Effector memory CD8-positive, alpha-beta T cell (primary cell): Measurements from ENCODE around the gene PBX1.

Experiments used
- ATAC-seq: fragments of 150-1000 bp; cut with Tn5 transposase; replicated peaks from 2 replicates; pipeline ENCODE4 v1.10.0; 2021; ENCODE audit warnings: mild to moderate bottlenecking, moderate library complexity
- DNase-seq, 3 experiments: peaks; one replicate each; pipeline ENCODE4 v3.0.0; 2021
- H3K27ac Mint-ChIP-seq, 2 donors: one replicate each; pipeline ENCODE4 v1.8.0; 2022; ENCODE audit warnings: mild to moderate bottlenecking in 2 of 2, mixed read lengths in 2 of 2, moderate library complexity in 2 of 2
- H3K27me3 Mint-ChIP-seq, 2 donors: one replicate each; pipeline ENCODE4 v1.8.0; 2022; ENCODE audit warnings: mixed read lengths in 2 of 2
- H3K36me3 Mint-ChIP-seq: one replicate; pipeline ENCODE4 v1.8.0; 2022; ENCODE audit warnings: mild to moderate bottlenecking, moderate library complexity, mixed read lengths; ENCODE audit not compliant: insufficient read depth
- H3K4me1 Mint-ChIP-seq, 2 donors: one replicate each; pipeline ENCODE4 v1.8.0; 2022; ENCODE audit warnings: low read depth in 2 of 2, mixed read lengths in 2 of 2
- H3K4me3 Mint-ChIP-seq, 2 donors: one replicate each; pipeline ENCODE4 v1.8.0; 2022; ENCODE audit warnings: mild to moderate bottlenecking in 2 of 2, mixed read lengths in 2 of 2, moderate library complexity in 2 of 2
- H3K9me3 Mint-ChIP-seq, 2 donors: one replicate each; pipeline ENCODE4 v1.8.0; 2022; ENCODE audit warnings: mixed read lengths in 2 of 2

PBX1 gene

DNA sequence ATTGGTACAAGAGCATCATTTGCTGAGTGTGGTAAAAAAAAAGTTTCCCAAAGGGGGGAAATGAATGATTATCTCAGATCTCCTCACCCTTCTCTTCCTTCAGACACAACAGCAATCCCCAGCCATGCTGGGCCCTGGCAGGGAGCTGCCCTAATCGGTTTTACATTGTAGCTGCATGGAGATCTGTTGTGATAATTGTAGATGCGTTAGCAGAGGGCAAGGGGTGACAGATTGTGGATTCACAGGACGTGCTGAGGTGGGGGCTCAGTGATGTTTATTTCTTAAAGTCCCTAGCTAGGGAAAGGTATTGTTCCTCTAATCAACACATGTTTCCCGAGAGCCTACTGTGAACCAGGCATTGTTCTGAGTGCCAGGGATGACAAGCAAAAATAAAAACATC is 304.1 kb downstream of the PBX1 start:
- Mint-ChIP-seq H3K36me3 (no peaks in the 10 kb centered on the region), H3K9me3 (peaks cover 0 to 5% of the 10 kb centered on the region in 2 donors), H3K4me1 (no peaks in the 10 kb centered on the region), H3K27me3 (no peaks in the 10 kb centered on the region), H3K4me3 (no peak overlapping the region), H3K27ac (no peak overlapping the region)
- ATAC-seq (no peak), DNase-seq (no peak)

- DNase-seq (no peak), ATAC-seq (no peak)
- peaks cover 0 to 5% of the 10 kb centered on the region in 2 donors for H3K9me3 Mint-ChIP-seq
- H3K27ac Mint-ChIP-seq: no peak overlapping the region
- H3K4me3 Mint-ChIP-seq: no peak overlapping the region
- no peaks in the 10 kb centered on the region for H3K27me3 Mint-ChIP-seq
- H3K36me3 Mint-ChIP-seq: no peaks in the 10 kb centered on the region
- no peaks in the 10 kb centered on the region for H3K4me1 Mint-ChIP-seq
These were observed 305.2 kb downstream of the PBX1 start for GRCh38 chr1:164864161-164864560.

DNA sequence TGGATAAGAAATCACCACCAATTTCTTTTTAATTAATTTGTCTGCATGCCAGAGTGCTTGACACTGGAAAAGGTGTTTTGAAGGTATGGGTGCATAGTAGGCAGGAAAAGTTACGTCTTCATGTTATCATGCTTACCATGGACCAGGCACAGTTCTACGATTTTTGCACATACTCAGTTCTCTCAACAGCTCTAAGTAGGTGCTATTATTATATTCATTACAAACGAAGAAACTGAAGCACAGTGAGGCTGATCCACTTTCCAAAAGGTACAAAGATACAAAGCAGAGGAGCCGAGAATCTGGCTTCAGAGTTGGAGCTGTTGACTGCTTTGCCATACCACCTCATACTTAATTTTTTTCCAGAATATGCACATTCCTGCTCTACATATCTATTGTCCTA is 306.4 kb downstream of the PBX1 start:
- H3K36me3 Mint-ChIP-seq: no peaks in the 10 kb centered on the region
- peaks cover under 1 to 5% of the 10 kb centered on the region in 2 donors for H3K9me3 Mint-ChIP-seq
- H3K27ac Mint-ChIP-seq: no peak overlapping the region
- H3K4me1 Mint-ChIP-seq: no peaks in the 10 kb centered on the region
- no peak for ATAC-seq
- H3K4me3 Mint-ChIP-seq: no peak overlapping the region
- no peaks in the 10 kb centered on the region for H3K27me3 Mint-ChIP-seq
- no peak for DNase-seq

DNA sequence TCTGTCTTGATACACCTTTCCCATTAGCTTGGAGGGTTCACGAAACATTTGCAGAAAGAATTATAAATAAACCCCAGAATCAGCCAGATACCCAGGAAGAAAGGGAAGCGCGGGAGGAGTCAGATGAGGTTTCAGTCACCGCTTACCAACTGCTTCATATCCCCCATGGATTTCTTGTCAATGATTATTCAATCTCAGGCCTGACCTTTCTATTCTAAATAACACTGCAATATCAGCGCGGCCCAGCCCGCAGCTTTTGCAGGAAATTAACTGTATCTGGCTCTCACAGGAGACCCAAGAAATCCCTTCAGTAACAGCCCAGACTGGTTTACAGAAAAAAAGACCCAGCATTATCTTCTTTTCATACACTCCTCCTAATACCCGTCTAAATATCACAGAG is 308.6 kb downstream of the PBX1 start:
- Mint-ChIP-seq H3K36me3 (no peaks in the 10 kb centered on the region), H3K27me3 (no peaks in the 10 kb centered on the region), H3K9me3 (peaks cover 5 to 8% of the 10 kb centered on the region in 2 donors), H3K4me3 (no peak overlapping the region), H3K27ac (no peak overlapping the region), H3K4me1 (no peaks in the 10 kb centered on the region)
- ATAC-seq (no peak), DNase-seq (no peak)

DNA sequence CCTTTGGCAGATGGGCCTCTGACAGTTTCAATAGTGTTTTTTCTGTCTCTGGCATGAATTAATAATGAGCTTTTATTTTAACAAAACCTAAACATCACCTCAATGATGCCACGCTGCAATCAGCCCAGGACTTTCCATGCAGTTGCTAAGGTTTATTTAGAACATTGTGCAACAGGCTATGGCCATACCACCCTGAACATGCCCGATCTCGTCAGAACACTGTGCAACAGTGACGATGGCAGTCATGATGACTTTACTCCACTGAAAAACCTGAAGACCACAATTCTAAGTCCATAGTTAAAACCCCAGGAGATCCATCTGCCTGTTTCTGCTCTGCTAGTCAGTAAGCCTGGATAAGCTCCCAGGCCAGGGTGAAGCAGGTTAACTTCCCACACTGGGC is 310.0 kb downstream of the PBX1 start:
- no peaks in the 10 kb centered on the region for H3K27me3 Mint-ChIP-seq
- peaks cover 2 to 8% of the 10 kb centered on the region in 2 donors for H3K9me3 Mint-ChIP-seq
- H3K4me1 Mint-ChIP-seq: no peaks in the 10 kb centered on the region
- DNase-seq (no peak), ATAC-seq (no peak)
- H3K4me3 Mint-ChIP-seq: no peak overlapping the region
- H3K27ac Mint-ChIP-seq: no peak overlapping the region
- no peaks in the 10 kb centered on the region for H3K36me3 Mint-ChIP-seq

GRCh38 chr1:164875518-164875917 is 316.5 kb downstream of the PBX1 start:
- Mint-ChIP-seq H3K4me1 (no peaks in the 10 kb centered on the region), H3K4me3 (no peak overlapping the region), H3K27me3 (no peaks in the 10 kb centered on the region), H3K36me3 (no peaks in the 10 kb centered on the region), H3K27ac (no peak overlapping the region), H3K9me3 (peaks cover 2 to 7% of the 10 kb centered on the region in 2 donors)
- DNase-seq (no peak), ATAC-seq (no peak)

DNA sequence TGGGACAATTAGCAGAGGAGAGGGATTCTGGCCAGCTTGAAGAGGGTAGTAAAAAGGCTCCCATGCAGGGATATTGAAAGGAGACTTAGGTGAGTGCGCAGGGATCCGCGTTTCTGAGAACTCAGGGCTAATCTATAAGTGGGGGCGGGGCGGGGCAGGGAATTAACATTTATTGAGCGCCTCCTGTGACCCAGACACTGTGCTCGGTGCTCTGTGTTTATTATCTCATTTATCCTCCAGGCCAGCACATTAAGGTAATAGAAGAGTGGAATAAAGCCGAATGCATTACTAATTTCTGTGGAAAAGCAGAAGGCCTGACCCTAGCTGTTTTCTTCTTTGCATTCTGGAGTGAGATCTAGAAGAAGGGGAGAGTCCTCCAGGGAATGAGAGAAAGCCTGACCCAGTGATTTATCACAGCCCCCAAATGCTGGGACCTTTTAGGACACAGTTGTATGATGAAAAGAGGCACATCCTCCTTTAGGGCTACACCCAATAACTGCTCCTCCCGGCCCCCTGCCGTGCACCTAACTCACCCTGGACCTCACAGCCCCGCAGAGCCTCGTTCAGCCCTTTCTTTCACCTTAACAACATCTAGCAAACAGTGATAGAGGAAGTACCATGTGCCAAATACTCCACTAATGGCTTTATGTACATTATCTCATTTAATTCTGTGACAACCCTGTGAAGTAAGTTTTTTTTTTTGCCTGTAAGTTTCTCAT is 317.6 kb downstream of the PBX1 start:
- DNase-seq: no peak
- Mint-ChIP-seq H3K4me3 (no peak overlapping the region), H3K27me3 (no peaks in the 10 kb centered on the region), H3K9me3 (peaks cover 0 to 2% of the 10 kb centered on the region in 2 donors), H3K27ac (no peak overlapping the region), H3K36me3 (no peaks in the 10 kb centered on the region), H3K4me1 (no peaks in the 10 kb centered on the region)
- ATAC-seq: no peak

- Mint-ChIP-seq H3K9me3 (no peaks in the 10 kb centered on the region), H3K27ac (no peak overlapping the region), H3K27me3 (no peaks in the 10 kb centered on the region), H3K4me3 (no peak overlapping the region), H3K4me1 (no peaks in the 10 kb centered on the region), H3K36me3 (no peaks in the 10 kb centered on the region)
- no peak for ATAC-seq
- DNase-seq: no peak
These were observed 321.2 kb downstream of the PBX1 start for GRCh38 chr1:164880199-164880598.

DNA sequence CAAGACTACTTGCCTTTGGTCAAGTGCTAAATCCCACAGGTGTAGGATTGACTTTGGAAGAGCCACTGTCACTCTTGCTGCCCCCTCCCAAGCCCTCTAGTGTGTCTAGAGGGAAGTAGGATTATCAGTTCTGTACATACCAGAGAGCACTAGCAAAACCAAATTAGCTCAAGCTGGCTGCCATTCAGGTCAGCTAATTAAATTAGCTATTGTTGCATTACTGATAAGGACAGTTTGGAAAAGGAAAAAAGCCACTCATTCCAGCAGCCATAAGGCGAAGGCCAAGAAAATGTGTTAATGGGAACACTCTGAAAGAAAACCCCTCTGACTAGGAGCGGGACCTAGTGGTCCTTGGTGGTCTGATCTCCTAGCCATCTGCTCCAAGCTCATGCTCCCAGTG is 321.7 kb downstream of the PBX1 start:
- no peak for ATAC-seq
- H3K27me3 Mint-ChIP-seq: no peaks in the 10 kb centered on the region
- H3K36me3 Mint-ChIP-seq: no peaks in the 10 kb centered on the region
- DNase-seq: no peak
- no peaks in the 10 kb centered on the region for H3K9me3 Mint-ChIP-seq
- H3K4me1 Mint-ChIP-seq: no peaks in the 10 kb centered on the region
- no peak overlapping the region for H3K4me3 Mint-ChIP-seq
- H3K27ac Mint-ChIP-seq: no peak overlapping the region

- Mint-ChIP-seq H3K4me1 (no peaks in the 10 kb centered on the region), H3K27me3 (no peaks in the 10 kb centered on the region), H3K36me3 (no peaks in the 10 kb centered on the region), H3K4me3 (no peak overlapping the region), H3K27ac (no peak overlapping the region), H3K9me3 (peaks cover 7 to 10% of the 10 kb centered on the region in 2 donors)
- no peak for DNase-seq
- ATAC-seq: no peak
These were observed 326.3 kb downstream of the PBX1 start for GRCh38 chr1:164885311-164885710.

GRCh38 chr1:164886101-164886500 is 327.1 kb downstream of the PBX1 start:
- no peaks in the 10 kb centered on the region for H3K36me3 Mint-ChIP-seq
- no peak overlapping the region for H3K27ac Mint-ChIP-seq
- no peaks in the 10 kb centered on the region for H3K27me3 Mint-ChIP-seq
- H3K4me3 Mint-ChIP-seq: no peak overlapping the region
- no peaks in the 10 kb centered on the region for H3K4me1 Mint-ChIP-seq
- H3K9me3 Mint-ChIP-seq: peaks cover 7 to 10% of the 10 kb centered on the region in 2 donors
- DNase-seq: no peak
- ATAC-seq: no peak

GRCh38 chr1:164891615-164892014 is 332.6 kb downstream of the PBX1 start:
- peaks cover 0 to 6% of the 10 kb centered on the region in 2 donors for H3K27me3 Mint-ChIP-seq
- no peak for ATAC-seq
- H3K9me3 Mint-ChIP-seq: peaks cover 10 to 22% of the 10 kb centered on the region in 2 donors
- no peak overlapping the region for H3K27ac Mint-ChIP-seq
- H3K36me3 Mint-ChIP-seq: no peaks in the 10 kb centered on the region
- DNase-seq: no peak
- H3K4me1 Mint-ChIP-seq: no peaks in the 10 kb centered on the region
- H3K4me3 Mint-ChIP-seq: no peak overlapping the region

- no peak for DNase-seq
- Mint-ChIP-seq H3K27ac (no peak overlapping the region), H3K4me3 (no peak overlapping the region), H3K4me1 (no peaks in the 10 kb centered on the region), H3K9me3 (peaks cover 4 to 11% of the 10 kb centered on the region in 2 donors), H3K36me3 (no peaks in the 10 kb centered on the region), H3K27me3 (peaks cover 0 to 6% of the 10 kb centered on the region in 2 donors)
- ATAC-seq: no peak
These were observed 336.3 kb downstream of the PBX1 start for GRCh38 chr1:164895026-164895912.

DNA sequence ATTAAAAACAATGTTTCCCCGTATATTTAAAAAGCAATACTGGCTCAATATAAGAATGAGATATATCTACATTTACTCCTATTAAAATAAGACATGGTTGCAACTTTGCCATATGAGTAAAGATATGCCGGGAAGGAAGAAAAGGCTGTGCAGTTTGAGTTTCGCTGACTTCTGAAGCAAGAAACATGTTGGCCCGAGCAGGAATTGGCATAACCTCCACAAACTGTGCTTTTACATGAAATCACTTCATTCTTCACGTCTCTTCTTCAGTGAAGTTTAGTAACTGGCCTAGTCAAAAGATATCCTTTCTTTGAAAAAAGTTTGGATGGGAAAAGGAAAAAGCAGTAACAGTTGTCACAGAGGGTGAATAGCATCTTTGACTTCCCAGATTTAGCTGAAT is 342.0 kb downstream of the PBX1 start:
- no peaks in the 10 kb centered on the region for H3K36me3 Mint-ChIP-seq
- H3K4me1 Mint-ChIP-seq: no peaks in the 10 kb centered on the region
- no peak overlapping the region for H3K4me3 Mint-ChIP-seq
- H3K27ac Mint-ChIP-seq: no peak overlapping the region
- no peak for DNase-seq
- no peaks in the 10 kb centered on the region for H3K27me3 Mint-ChIP-seq
- peaks cover 7 to 15% of the 10 kb centered on the region in 2 donors for H3K9me3 Mint-ChIP-seq
- ATAC-seq: no peak
